ENCODE results near the gene STARD9. TPM values are rescaled to one million over a fixed set of nuclear protein-coding genes. Genes with fewer than 3 reads are reported as not detected.

STARD9 gene
- polyA plus RNA-seq, 1 of the 3 experiments (the other 2 are of a cell fraction) = 2.1 TPM

DNA sequence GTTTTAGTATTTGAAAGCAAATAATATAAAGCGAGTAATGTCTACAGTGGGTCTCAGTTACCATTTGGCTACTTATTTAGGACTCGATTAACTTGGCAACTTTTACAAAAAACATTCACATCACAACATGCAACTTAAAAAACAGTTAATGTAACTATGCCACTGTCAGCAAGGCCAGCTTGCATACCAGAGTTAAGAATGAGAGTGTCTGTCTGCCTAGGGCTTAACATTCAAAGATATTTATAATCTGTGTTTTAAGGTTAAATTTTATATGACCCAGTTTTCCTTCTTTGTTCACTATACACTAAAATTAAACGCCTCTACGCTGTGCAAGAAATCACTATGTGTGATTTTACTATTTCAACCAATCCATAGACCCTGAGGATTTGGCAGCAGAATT is 166.7 kb downstream of the STARD9 start:
- peaks cover 20 to 25% of the 10 kb centered on the region in 2 experiments for H3K36me3 ChIP-seq (replicated peaks in 1 of 2; ENCODE audit: control insufficient read depth in 1 of 2, insufficient read depth in 2 of 2, low read length in 1 of 2)
- no peaks in the 10 kb centered on the region for H4K20me1 ChIP-seq (ENCODE audit: insufficient read depth)
- peaks cover 6% of the 10 kb centered on the region; the same call in 1 of the 2 replicates for H3K79me2 ChIP-seq (ENCODE audit: insufficient read depth)
- peaks cover 15% of the 10 kb centered on the region for H3F3A ChIP-seq (replicated peaks; ENCODE audit: insufficient read depth)
- POLR2A ChIA-PET = no interaction called here
- no peak overlapping the region for H3K4me2 ChIP-seq
- peak overlapping the region; percentile 29 to 98; a peak in 3 of 4 replicates for H3K27ac ChIP-seq (ENCODE audit: low read depth in 2 of 2, low read length in 1 of 2)
- no peaks in the 10 kb centered on the region for H3K9me2 ChIP-seq
- no peak overlapping the region for H3K4me3 ChIP-seq (ENCODE audit: low read depth in 2 of 2, low read length in 1 of 2)
- no peaks in the 10 kb centered on the region for H3K27me3 ChIP-seq (ENCODE audit: insufficient read depth)
- DNase-seq = no peak
- CTCF ChIA-PET = interaction anchor here (0.6 to 1.9 kb wide), 5 partner anchors 9 to 184 kb away, joined by 3 to 15 read pairs (median 3); no protein-coding TSS in a partner anchor
- H3K9me3 ChIP-seq = no peaks in the 10 kb centered on the region
- TF ChIP-seq RFX5 (IDR thresholded peaks at IDR 0.05; ENCODE audit: low read length) (no peak), NFIC (IDR thresholded peaks at IDR 0.05; ENCODE audit: borderline replicate concordance) (no peak), MXI1 (IDR thresholded peaks at IDR 0.05; ENCODE audit: low read depth, low read length) (no peak), FOSL2 (IDR thresholded peaks at IDR 0.05; ENCODE audit: borderline replicate concordance, low read depth) (no peak), TEAD4 (IDR thresholded peaks at IDR 0.05; ENCODE audit: borderline replicate concordance, insufficient read depth) (no peak), FOXJ3 (CRISPR knock-in tag; IDR thresholded peaks at IDR 0.05) (no peak), EZH2phosphoT487 (IDR thresholded peaks at IDR 0.05; ENCODE audit: borderline replicate concordance, low read depth) (no peak), GATA2 (CRISPR knock-in tag; IDR thresholded peaks at IDR 0.05) (no peak)
- TF ChIP-seq, protein P1, sequence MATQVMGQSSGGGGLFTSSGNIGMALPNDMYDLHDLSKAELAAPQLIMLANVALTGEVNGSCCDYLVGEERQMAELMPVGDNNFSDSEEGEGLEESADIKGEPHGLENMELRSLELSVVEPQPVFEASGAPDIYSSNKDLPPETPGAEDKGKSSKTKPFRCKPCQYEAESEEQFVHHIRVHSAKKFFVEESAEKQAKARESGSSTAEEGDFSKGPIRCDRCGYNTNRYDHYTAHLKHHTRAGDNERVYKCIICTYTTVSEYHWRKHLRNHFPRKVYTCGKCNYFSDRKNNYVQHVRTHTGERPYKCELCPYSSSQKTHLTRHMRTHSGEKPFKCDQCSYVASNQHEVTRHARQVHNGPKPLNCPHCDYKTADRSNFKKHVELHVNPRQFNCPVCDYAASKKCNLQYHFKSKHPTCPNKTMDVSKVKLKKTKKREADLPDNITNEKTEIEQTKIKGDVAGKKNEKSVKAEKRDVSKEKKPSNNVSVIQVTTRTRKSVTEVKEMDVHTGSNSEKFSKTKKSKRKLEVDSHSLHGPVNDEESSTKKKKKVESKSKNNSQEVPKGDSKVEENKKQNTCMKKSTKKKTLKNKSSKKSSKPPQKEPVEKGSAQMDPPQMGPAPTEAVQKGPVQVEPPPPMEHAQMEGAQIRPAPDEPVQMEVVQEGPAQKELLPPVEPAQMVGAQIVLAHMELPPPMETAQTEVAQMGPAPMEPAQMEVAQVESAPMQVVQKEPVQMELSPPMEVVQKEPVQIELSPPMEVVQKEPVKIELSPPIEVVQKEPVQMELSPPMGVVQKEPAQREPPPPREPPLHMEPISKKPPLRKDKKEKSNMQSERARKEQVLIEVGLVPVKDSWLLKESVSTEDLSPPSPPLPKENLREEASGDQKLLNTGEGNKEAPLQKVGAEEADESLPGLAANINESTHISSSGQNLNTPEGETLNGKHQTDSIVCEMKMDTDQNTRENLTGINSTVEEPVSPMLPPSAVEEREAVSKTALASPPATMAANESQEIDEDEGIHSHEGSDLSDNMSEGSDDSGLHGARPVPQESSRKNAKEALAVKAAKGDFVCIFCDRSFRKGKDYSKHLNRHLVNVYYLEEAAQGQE (IDR thresholded peaks at IDR 0.05; ENCODE audit: low read depth, low read length) = no peak
- TF ChIP-seq, protein P2, sequence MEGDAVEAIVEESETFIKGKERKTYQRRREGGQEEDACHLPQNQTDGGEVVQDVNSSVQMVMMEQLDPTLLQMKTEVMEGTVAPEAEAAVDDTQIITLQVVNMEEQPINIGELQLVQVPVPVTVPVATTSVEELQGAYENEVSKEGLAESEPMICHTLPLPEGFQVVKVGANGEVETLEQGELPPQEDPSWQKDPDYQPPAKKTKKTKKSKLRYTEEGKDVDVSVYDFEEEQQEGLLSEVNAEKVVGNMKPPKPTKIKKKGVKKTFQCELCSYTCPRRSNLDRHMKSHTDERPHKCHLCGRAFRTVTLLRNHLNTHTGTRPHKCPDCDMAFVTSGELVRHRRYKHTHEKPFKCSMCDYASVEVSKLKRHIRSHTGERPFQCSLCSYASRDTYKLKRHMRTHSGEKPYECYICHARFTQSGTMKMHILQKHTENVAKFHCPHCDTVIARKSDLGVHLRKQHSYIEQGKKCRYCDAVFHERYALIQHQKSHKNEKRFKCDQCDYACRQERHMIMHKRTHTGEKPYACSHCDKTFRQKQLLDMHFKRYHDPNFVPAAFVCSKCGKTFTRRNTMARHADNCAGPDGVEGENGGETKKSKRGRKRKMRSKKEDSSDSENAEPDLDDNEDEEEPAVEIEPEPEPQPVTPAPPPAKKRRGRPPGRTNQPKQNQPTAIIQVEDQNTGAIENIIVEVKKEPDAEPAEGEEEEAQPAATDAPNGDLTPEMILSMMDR (IDR thresholded peaks at IDR 0.05) = no peak
- TF ChIP-seq, protein P3, sequence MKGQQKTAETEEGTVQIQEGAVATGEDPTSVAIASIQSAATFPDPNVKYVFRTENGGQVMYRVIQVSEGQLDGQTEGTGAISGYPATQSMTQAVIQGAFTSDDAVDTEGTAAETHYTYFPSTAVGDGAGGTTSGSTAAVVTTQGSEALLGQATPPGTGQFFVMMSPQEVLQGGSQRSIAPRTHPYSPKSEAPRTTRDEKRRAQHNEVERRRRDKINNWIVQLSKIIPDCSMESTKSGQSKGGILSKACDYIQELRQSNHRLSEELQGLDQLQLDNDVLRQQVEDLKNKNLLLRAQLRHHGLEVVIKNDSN (IDR thresholded peaks at IDR 0.05; ENCODE audit: borderline replicate concordance, low read depth) = no peak
- WGBS (ENCODE audit: low lambda C conversion rate) = 61% methylated on average over 4 of the region's 4 CpGs
- no peak overlapping the region for H2AFZ ChIP-seq (ENCODE audit: low read depth)
- H3K9ac ChIP-seq = no peak overlapping the region
- peaks cover 0 to 33% of the 10 kb centered on the region in 2 experiments; a peak in 3 of 4 replicates for H3K4me1 ChIP-seq (ENCODE audit: control insufficient read depth in 1 of 2, insufficient read depth in 2 of 2, low read depth in 1 of 2, low read length in 1 of 2)
